PC-9 (cell line): ENCODE data around the gene RAD1. TPM values are rescaled to one million over a fixed set of nuclear protein-coding genes. Genes with fewer than 3 reads are reported as not detected.
A peak's percentile ranks its signal among the peaks of the same experiment; 100 is the strongest.

Experiments
- BruUV-seq: library from RNA; stranded (reverse); fragments of 400-500 nt; replicated peaks from 2 replicates; lab custom pipeline; 2021; lab: Mats Ljungman, UMichigan
- CTCF ChIA-PET: fragments of 300-600 bp; sonication (Branson Sonifier 250); formaldehyde crosslinking; loops from one replicate; lab custom pipeline; 2022; ENCODE audit warnings: antibody characterized with exemption; lab: Charles Lee
- POLR2A ChIA-PET: fragments of 300-600 bp; sonication (Branson Sonifier 250); formaldehyde crosslinking; loops from one replicate; lab custom pipeline; 2022; ENCODE audit warnings: antibody characterized with exemption; ENCODE audit not compliant: unreplicated experiment; lab: Charles Lee
- DNase-seq, 2 experiments: peaks; one replicate each; pipeline versions ENCODE4 v3.0.0 to v3.0.0-alpha.2; 2015 to 2022; ENCODE audit warnings: mixed read lengths in 1 of 2
- H2AFZ ChIP-seq: fragments of 200-600 bp; sonication (generic); 2 replicates; pipeline ENCODE4 v1.8.1; 2017; ENCODE audit warnings: antibody characterized with exemption
- H3F3A ChIP-seq: fragments of 200-600 bp; sonication (generic); 2 replicates; pipeline ENCODE4 v1.8.1; 2017; ENCODE audit warnings: antibody characterized with exemption, mild to moderate bottlenecking, low read depth; ENCODE audit not compliant: insufficient read depth
- H3K27ac ChIP-seq: fragments of 200-600 bp; sonication (generic); 2 replicates; pipeline ENCODE4 v1.6.1; 2016; ENCODE audit warnings: mixed run types
- H3K27me3 ChIP-seq: fragments of 200-600 bp; sonication (generic); 2 replicates; pipeline ENCODE4 v1.6.1; 2016; ENCODE audit warnings: low read depth, mixed run types; ENCODE audit not compliant: insufficient read depth
- H3K36me3 ChIP-seq: fragments of 200-600 bp; sonication (generic); 2 replicates; pipeline ENCODE4 v1.6.1; 2016; ENCODE audit warnings: low read depth, mixed run types
- H3K4me1 ChIP-seq: fragments of 200-600 bp; sonication (generic); replicated peaks from 2 replicates; pipeline ENCODE4 v1.6.1; 2016; ENCODE audit warnings: mixed run types; ENCODE audit not compliant: insufficient read depth
- H3K4me2 ChIP-seq: fragments of 200-600 bp; sonication (generic); 2 replicates; pipeline ENCODE4 v1.6.1; 2017; ENCODE audit warnings: mixed run types
- H3K4me3 ChIP-seq: fragments of 200-600 bp; sonication (generic); 2 replicates; pipeline ENCODE4 v1.6.1; 2016; ENCODE audit warnings: mixed run types
- H3K79me2 ChIP-seq: fragments of 200-600 bp; sonication (generic); 2 replicates; pipeline ENCODE4 v1.6.1; 2017; ENCODE audit warnings: low read depth, mixed run types
- H3K9me2 ChIP-seq: fragments of 200-600 bp; sonication (generic); 2 replicates; pipeline ENCODE4 v1.8.1; 2017; ENCODE audit warnings: mild to moderate bottlenecking; ENCODE audit not compliant: insufficient read depth
- H3K9me3 ChIP-seq: fragments of 200-600 bp; sonication (generic); 2 replicates; pipeline ENCODE4 v1.8.1; 2016; ENCODE audit warnings: low read depth; ENCODE audit not compliant: insufficient read depth
- H4K20me1 ChIP-seq: fragments of 200-600 bp; sonication (generic); 2 replicates; pipeline ENCODE4 v1.8.1; 2017; ENCODE audit not compliant: insufficient read depth
- CTCF ChIP-seq: fragments of 200-600 bp; sonication (generic); conservative IDR thresholded peaks from 2 replicates; pipeline ENCODE4 v1.6.1; 2017; ENCODE audit warnings: mixed run types, antibody characterized with exemption, mild to moderate bottlenecking, moderate library complexity
- EZH2 ChIP-seq: fragments of 200-600 bp; sonication (generic); IDR thresholded peaks from 2 replicates; pipeline ENCODE4 v1.8.0; 2017; ENCODE audit warnings: antibody characterized with exemption, low read depth
- intact Hi-C: fragments of 100-400 bp; cut with micrococcal nuclease; formaldehyde crosslinking; loops from one replicate; pipeline ENCODE4 v1.10.0; 2022; ENCODE audit not compliant: unreplicated experiment
- total RNA-seq: library from RNA; stranded (reverse); gene quantifications from 2 replicates; pipeline ENCODE4 v1.2.3, GENCODE V29; 2021

Gene RAD1
- total RNA-seq, 1 experiment from 2014 or later, result 63.0 TPM

- Histone ChIP-seq H3K27me3 (no peaks in the 10 kb centered on the region), H3K4me1 (peaks cover 58% of the 10 kb centered on the region), H3K79me2 (peaks cover 88% of the 10 kb centered on the region), H3K27ac (no peak overlapping the region; the same call in 1 of the 2 replicates), H3K9me3 (no peaks in the 10 kb centered on the region; the same call in 1 of the 2 replicates), H3K4me2 (no peak overlapping the region), H3K4me3 (no peak overlapping the region), H3K9me2 (no peaks in the 10 kb centered on the region), H3K36me3 (peaks cover 45% of the 10 kb centered on the region), H2AFZ (no peak overlapping the region), H3F3A (peaks cover 68% of the 10 kb centered on the region), H4K20me1 (peaks cover 20% of the 10 kb centered on the region; the same call in 1 of the 2 replicates)
- ChIA-PET POLR2A (no interaction called here), CTCF (interaction anchor here (0.7 kb wide), 3 partner anchors 61 to 441 kb away, joined by 4 to 8 read pairs (median 6); no protein-coding TSS in a partner anchor)
- TF ChIP-seq CTCF (peak; percentile 41; the same call in 1 of the 2 replicates), EZH2 (no peak)
- BruUV-seq, result no TSS peak
- no peak for DNase-seq
- intact Hi-C loops, result loop anchor here (5.0 to 10.0 kb wide), 2 partner anchors 332 to 1006 kb away; no protein-coding TSS in a partner anchor
Measured at GRCh38 chr5:34919077-34919476, 3.8 kb upstream of the RAD1 start.

- H3K4me1 ChIP-seq, result peaks cover 58% of the 10 kb centered on the region
- peak overlapping the region; percentile 81; the same call in 1 of the 2 replicates for H3K4me3 ChIP-seq
- peaks cover 42% of the 10 kb centered on the region for H3K36me3 ChIP-seq
- H3F3A ChIP-seq, result peaks cover 58% of the 10 kb centered on the region
- H3K9me3 ChIP-seq, result no peaks in the 10 kb centered on the region
- POLR2A ChIA-PET, result no interaction called here
- no peak overlapping the region for H2AFZ ChIP-seq
- intact Hi-C loops, result loop anchor here (5.0 to 10.0 kb wide), 2 partner anchors 331 to 1007 kb away; no protein-coding TSS in a partner anchor
- DNase-seq, result no peak
- H3K4me2 ChIP-seq, result peak overlapping the region; percentile 96
- CTCF ChIA-PET, result interaction anchor here (1.3 kb wide), 1 partner anchor 86 kb away, joined by 4 read pairs; no protein-coding TSS in a partner anchor
- peaks cover 20% of the 10 kb centered on the region; the same call in 1 of the 2 replicates for H4K20me1 ChIP-seq
- TF ChIP-seq EZH2, result no peak
- TF ChIP-seq CTCF, result no peak
- H3K9me2 ChIP-seq, result no peaks in the 10 kb centered on the region
- peaks cover 96% of the 10 kb centered on the region for H3K79me2 ChIP-seq
- no peaks in the 10 kb centered on the region for H3K27me3 ChIP-seq
- no TSS peak for BruUV-seq
- no peak overlapping the region for H3K27ac ChIP-seq
Measured at GRCh38 chr5:34918025-34918424, 2.7 kb upstream of the RAD1 start.

GRCh38 chr5:34916518-34916917, 1.2 kb upstream of the RAD1 start:
- intact Hi-C loops, result loop anchor here (5.0 to 10.0 kb wide), 2 partner anchors 329 to 1008 kb away; no protein-coding TSS in a partner anchor
- POLR2A ChIA-PET, result no interaction called here
- peaks cover 46% of the 10 kb centered on the region for H3K4me1 ChIP-seq
- H3K27ac ChIP-seq, result peak overlapping the region; percentile 73
- peaks cover 91% of the 10 kb centered on the region for H3K79me2 ChIP-seq
- TF ChIP-seq EZH2 (no peak), CTCF (no peak)
- peak overlapping the region; percentile 81 for H3K4me3 ChIP-seq
- no peak overlapping the region; the same call in 1 of the 2 replicates for H2AFZ ChIP-seq
- H3K9me3 ChIP-seq, result no peaks in the 10 kb centered on the region
- no TSS peak for BruUV-seq
- no peaks in the 10 kb centered on the region for H3K27me3 ChIP-seq
- CTCF ChIA-PET, result interaction anchor here (0.6 to 1.8 kb wide), 6 partner anchors 10 to 1448 kb away, joined by 3 to 13 read pairs (median 4); partner anchors contain the start of gene DNAJC21
- no peak for DNase-seq
- H3F3A ChIP-seq, result peaks cover 46% of the 10 kb centered on the region
- peaks cover 20% of the 10 kb centered on the region; the same call in 1 of the 2 replicates for H4K20me1 ChIP-seq
- H3K4me2 ChIP-seq, result peak overlapping the region; percentile 96
- H3K36me3 ChIP-seq, result peaks cover 36% of the 10 kb centered on the region
- no peaks in the 10 kb centered on the region for H3K9me2 ChIP-seq
